Prostate gland (tissue), 2 donors: Measurements from ENCODE around the gene CCBE1.

Experiments
- CTCF ChIP-seq, 4 experiments: fragments of 200-600 bp in 2 of 4; fragments of 450-650 bp in 2 of 4; sonication (generic) in 2 of 4; IDR thresholded peaks; 1 replicate in 3 of 4; 2 replicates in 1 of 4; pipeline ENCODE4 v1.5.1; 2016 to 2019; ENCODE audit warnings: antibody characterized with exemption in 4 of 4, mild to moderate bottlenecking in 2 of 4, moderate library complexity in 2 of 4
- POLR2A ChIP-seq: fragments of 450-650 bp; IDR thresholded peaks from one replicate; pipeline ENCODE4 v1.6.1; 2016; ENCODE audit warnings: antibody characterized with exemption, mild to moderate bottlenecking

- TF ChIP-seq CTCF (IDR thresholded peaks at IDR 0.05) (no peak), POLR2A (no peak)
Observed at GRCh38 chr18:59718464-59719157, 21.4 kb upstream of the CCBE1 start.
